GM19438 (cell line): ENCODE data around the gene CYRIA.

ENCODE experiments used
- ATAC-seq: cut with Tn5 transposase; IDR thresholded peaks from one replicate; pipeline ENCODE4 v1.9.1; 2021; ENCODE audit warnings: low read depth; ENCODE audit not compliant: unreplicated experiment

The CYRIA gene

DNA sequence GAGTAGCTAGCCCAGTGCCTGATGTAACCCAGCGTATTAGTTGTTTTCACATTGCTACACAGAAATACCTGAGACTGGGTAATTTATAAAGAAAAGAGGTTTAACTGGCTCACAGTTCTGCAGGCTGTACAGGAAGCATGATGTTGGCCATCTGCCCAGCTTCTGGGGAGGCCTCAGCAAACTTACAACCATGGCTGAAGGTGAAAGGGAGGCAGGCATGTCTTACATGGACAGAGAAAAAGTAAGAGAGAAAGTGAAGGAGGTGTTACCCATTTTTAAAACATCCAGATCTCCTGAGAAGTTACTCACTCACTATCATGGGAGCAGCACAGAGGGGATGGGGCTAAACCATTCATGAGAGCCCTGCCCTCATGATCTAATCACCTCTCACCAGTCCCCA, 6.1 kb upstream of the CYRIA start:
- no peak for ATAC-seq

DNA sequence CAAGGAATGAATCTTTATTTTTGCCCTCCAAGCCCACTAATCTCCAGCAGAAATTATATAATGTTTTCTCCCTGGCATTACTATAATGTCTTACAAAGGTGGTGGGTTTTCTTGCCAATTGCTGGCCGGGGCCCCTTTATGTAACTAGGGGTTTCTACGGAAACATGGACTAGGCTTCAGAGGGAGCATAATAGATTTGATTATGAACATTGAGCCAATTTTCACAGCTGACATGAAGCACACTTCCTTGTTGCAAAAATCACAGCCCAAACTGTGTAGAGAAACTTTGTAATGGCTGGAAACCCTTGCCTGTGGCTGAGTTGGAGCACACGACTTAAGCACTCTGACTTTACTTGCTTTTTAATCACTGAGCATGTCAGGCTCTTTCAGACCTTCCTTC, 3.8 kb upstream of the CYRIA start:
- ATAC-seq = no peak

DNA sequence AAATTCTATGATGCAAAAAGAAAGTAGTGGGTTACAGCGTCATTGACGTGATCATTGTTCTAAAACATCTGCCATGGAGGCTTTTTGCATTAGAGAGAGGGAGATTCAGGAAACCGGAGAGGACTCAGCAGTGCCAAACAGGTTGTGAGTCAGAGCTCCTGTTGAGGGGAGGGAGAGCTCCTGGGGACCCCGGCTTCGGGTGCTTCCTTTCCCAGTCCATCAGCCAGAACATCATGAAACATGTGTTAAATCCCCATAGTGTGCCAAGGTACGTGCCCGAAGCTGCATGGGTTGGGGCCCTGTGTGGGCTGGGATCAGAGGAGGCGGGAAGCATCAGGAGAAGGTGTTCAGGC, 791 bp upstream of the CYRIA start:
- peak; percentile 21 for ATAC-seq

- ATAC-seq = peak; percentile 34
Measured at GRCh38 chr2:16664809-16665747, 556 bp downstream of the CYRIA start.

- ATAC-seq = no peak
Measured at GRCh38 chr2:16664052-16664731, 1.4 kb downstream of the CYRIA start.

DNA sequence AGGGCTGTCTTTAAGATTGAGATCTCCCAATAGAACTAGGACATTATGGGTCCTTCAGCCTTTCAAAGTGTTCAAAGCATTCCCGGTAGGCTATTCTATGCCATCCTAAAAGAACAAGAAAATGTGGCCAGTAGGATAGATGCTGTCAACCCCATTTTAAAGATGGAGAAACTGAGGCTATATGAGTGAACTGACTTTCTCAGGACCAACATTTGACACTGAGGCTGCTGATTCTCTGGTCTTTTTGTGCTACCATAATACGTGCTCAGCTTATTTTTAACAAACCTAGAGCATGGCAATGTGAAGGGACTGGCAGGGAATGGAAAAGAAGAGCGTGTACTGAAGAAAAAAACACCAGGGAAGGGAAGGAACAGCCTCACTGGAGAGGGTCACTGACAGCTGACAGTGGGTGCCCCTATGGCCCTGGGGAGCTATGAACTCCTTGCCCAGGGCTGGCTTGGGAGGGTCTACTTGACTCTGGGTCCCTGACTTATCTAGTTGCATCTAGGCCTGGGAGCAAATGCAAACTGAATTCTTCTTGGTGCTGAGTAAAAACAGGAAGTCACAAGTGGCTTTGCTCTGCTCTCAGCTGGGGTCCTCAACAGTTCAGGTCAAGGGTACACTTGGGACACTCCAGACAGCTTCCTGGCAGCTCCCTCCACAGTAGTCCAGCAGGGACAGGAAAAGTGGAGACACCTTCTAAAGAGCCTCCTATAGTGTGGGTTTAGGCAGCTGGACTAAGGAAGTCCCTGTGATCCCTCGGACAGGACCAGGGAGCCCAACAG, 2.3 kb downstream of the CYRIA start:
- ATAC-seq = no peak

GRCh38 chr2:16661936-16662839, 3.4 kb downstream of the CYRIA start:
- no peak for ATAC-seq

- no peak for ATAC-seq
Measured at GRCh38 chr2:16661526-16661925, 4.1 kb downstream of the CYRIA start.

DNA sequence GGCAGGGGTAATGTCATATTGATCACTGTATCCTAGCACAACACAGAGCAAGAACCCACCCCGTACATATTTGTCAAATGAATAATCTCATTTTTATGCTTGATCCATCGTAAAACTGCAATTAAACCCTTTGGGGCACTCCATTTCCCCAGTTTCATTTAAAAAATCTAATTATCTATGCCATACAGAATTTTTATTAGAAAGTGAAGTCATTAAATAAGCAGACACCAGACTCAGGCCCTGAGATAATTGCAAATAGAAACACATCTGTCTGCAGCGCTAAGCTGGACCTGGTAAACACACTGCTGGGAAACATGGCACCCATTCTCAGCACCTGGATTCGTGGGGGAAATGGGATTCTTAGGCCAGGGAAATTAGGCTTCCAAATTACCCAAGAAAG, 5.1 kb downstream of the CYRIA start:
- ATAC-seq = no peak

DNA sequence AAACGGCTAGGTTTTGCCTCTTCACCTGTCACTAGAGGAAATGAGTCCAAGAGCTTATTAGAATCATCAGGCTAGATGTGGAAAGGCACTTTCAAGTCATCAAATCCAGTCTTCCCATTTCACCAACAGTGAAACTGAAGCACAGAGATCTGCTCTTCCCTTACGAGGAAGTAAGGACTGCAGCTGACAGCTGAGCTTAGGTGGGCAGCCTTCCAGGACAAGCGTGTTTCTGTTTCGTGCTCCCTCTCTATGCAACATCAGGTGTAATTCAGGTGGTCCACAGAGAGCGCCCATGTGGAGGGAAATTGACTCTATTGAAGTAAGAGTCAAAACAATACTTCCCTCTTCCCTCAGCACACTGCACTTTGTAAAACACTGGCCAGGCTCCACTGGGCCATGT, 5.5 kb downstream of the CYRIA start:
- no peak for ATAC-seq

- ATAC-seq = no peak
Measured at GRCh38 chr2:16658076-16658739, 7.4 kb downstream of the CYRIA start.

- ATAC-seq = no peak
Measured at GRCh38 chr2:16657671-16658070, 8.0 kb downstream of the CYRIA start.

- peak; percentile 59 for ATAC-seq
Measured at GRCh38 chr2:16656784-16657391, 8.7 kb downstream of the CYRIA start.

- ATAC-seq = no peak
Measured at GRCh38 chr2:16655905-16656642, 9.6 kb downstream of the CYRIA start.

- no peak for ATAC-seq
Measured at GRCh38 chr2:16655445-16655837, 10.2 kb downstream of the CYRIA start.

GRCh38 chr2:16654833-16655444, 10.7 kb downstream of the CYRIA start:
- no peak for ATAC-seq

DNA sequence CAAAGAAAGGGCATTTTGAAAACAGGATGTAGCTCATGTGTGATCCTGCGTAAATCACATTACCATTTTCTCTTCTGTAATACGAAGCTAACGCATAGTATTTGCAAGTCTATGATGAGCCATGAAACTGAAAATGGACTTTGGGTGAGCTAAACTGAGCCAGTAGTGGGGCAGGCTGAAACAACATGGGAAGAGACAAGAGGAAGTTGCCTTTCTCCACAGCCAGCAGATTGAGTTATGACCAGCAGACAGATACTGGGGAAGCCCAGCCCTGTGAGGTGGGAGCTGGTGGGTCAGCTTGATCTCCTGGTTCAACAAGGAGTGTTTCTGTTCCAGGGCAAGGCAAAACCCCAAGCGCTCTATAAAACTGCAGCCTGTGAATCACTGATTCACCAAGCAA, 11.8 kb downstream of the CYRIA start:
- peak; percentile 47 for ATAC-seq

GRCh38 chr2:16653083-16653375, 12.6 kb downstream of the CYRIA start:
- no peak for ATAC-seq
